Endothelial cell of umbilical vein (primary cell): ENCODE results near the gene FABP6.

Source experiments
- EZH2 ChIP-seq: IDR thresholded peaks from 2 replicates; pipeline ENCODE4 v1.6.1; 2012; ENCODE audit warnings: borderline replicate concordance, low read depth, mild to moderate bottlenecking, moderate library complexity, low read length, inconsistent platforms; ENCODE audit not compliant: severe bottlenecking
- POLR2A ChIP-seq: IDR thresholded peaks from 2 replicates; pipeline ENCODE4 v1.6.1; 2012; ENCODE audit warnings: low read depth, mild to moderate bottlenecking, control low read depth, low read length
- POLR2AphosphoS5 ChIP-seq: IDR thresholded peaks from 2 replicates; pipeline ENCODE4 v1.6.1; 2012; ENCODE audit warnings: low read depth, mild to moderate bottlenecking, control low read depth, low read length, moderate library complexity; ENCODE audit not compliant: insufficient read depth
- TF ChIP-seq, protein P1 (sequence below), 2 donors: IDR thresholded peaks; 1 replicate in 1 of 2; 2 replicates in 1 of 2; pipeline ENCODE4 v1.5.1; 2011; ENCODE audit warnings: low read length in 2 of 2, mild to moderate bottlenecking in 2 of 2, moderate library complexity in 2 of 2, control low read depth in 1 of 2, inconsistent platforms in 1 of 2, low read depth in 1 of 2; ENCODE audit not compliant: insufficient read depth in 1 of 2; ENCODE audit errors: extremely low read depth in 1 of 2
- TF ChIP-seq, protein P2 (sequence below): IDR thresholded peaks from 2 replicates; pipeline ENCODE4 v1.6.1; 2011; ENCODE audit not compliant: insufficient read depth, insufficient read length

- TF ChIP-seq, protein P1, sequence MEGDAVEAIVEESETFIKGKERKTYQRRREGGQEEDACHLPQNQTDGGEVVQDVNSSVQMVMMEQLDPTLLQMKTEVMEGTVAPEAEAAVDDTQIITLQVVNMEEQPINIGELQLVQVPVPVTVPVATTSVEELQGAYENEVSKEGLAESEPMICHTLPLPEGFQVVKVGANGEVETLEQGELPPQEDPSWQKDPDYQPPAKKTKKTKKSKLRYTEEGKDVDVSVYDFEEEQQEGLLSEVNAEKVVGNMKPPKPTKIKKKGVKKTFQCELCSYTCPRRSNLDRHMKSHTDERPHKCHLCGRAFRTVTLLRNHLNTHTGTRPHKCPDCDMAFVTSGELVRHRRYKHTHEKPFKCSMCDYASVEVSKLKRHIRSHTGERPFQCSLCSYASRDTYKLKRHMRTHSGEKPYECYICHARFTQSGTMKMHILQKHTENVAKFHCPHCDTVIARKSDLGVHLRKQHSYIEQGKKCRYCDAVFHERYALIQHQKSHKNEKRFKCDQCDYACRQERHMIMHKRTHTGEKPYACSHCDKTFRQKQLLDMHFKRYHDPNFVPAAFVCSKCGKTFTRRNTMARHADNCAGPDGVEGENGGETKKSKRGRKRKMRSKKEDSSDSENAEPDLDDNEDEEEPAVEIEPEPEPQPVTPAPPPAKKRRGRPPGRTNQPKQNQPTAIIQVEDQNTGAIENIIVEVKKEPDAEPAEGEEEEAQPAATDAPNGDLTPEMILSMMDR (IDR thresholded peaks at IDR 0.05; ENCODE audit: extremely low read depth in 1 of 2, insufficient read depth in 1 of 2, low read depth in 1 of 2, low read length in 2 of 2), result no peak
- no peak for TF ChIP-seq POLR2A
- TF ChIP-seq POLR2AphosphoS5, result no peak
- no peak for TF ChIP-seq EZH2
- TF ChIP-seq, protein P2, sequence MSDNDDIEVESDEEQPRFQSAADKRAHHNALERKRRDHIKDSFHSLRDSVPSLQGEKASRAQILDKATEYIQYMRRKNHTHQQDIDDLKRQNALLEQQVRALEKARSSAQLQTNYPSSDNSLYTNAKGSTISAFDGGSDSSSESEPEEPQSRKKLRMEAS, result no peak
Measured at GRCh38 chr5:160271836-160272235, 42.5 kb downstream of the FABP6 start.
